B cell (primary cell): ENCODE data around the gene UTS2R. TPM values are rescaled to one million over a fixed set of nuclear protein-coding genes. Genes with fewer than 3 reads are reported as not detected.

Experiments
- ATAC-seq: fragments of 200-7000 bp; cut with Tn5 transposase; one replicate; pipeline ENCODE4 v1.10.0; 2021; ENCODE audit warnings: low read depth, mild to moderate bottlenecking, moderate number of reproducible peaks, moderate library complexity
- CTCF ChIA-PET: fragments of 350-600 bp; sonication (Branson Sonifier 250); formaldehyde crosslinking; loops from one replicate; lab custom pipeline; 2021; ENCODE audit warnings: antibody characterized with exemption, inconsistent platforms; lab: Charles Lee
- POLR2A ChIA-PET: fragments of 350-600 bp; sonication (Branson Sonifier 250); formaldehyde crosslinking; loops from one replicate; lab custom pipeline; 2021; ENCODE audit warnings: antibody characterized with exemption; lab: Charles Lee
- DNase-seq: peaks from one replicate; pipeline ENCODE4 v3.0.0; 2013
- H2AFZ ChIP-seq: 2 replicates; pipeline ENCODE4 v1.6.1; 2012; ENCODE audit warnings: mild to moderate bottlenecking, low read depth, low read length; ENCODE audit not compliant: insufficient read depth, poor library complexity, severe bottlenecking
- H3K27ac ChIP-seq, 2 donors: 1 replicate in 1 of 2; 2 replicates in 1 of 2; pipeline ENCODE4 v1.5.1; 2012 to 2013; ENCODE audit warnings: low read length in 2 of 2, mild to moderate bottlenecking in 2 of 2, moderate library complexity in 1 of 2
- H3K27me3 ChIP-seq, 4 experiments: fragments of 200-600 bp in 1 of 4; sonication (generic) in 1 of 4; replicated peaks in 1 of 4; 1 replicate in 2 of 4; 2 replicates in 2 of 4; pipeline versions ENCODE4 v1.6.1 to v1.7.0; 2013 to 2016; ENCODE audit warnings: low read length in 3 of 4, mild to moderate bottlenecking in 2 of 4, mixed read lengths in 1 of 4, moderate library complexity in 1 of 4; ENCODE audit not compliant: insufficient read depth in 4 of 4, control insufficient read depth in 3 of 4; ENCODE audit errors: control extremely low read depth in 1 of 4
- H3K36me3 ChIP-seq, 2 experiments: replicated peaks in 1 of 2; 1 replicate in 1 of 2; 2 replicates in 1 of 2; pipeline versions ENCODE4 v1.6.1 to v1.7.1; 2013; ENCODE audit warnings: low read length in 1 of 2; ENCODE audit not compliant: insufficient read depth in 2 of 2, control insufficient read depth in 1 of 2; ENCODE audit errors: control extremely low read depth in 1 of 2, extremely low read depth in 1 of 2
- H3K4me1 ChIP-seq, 2 donors: fragments of 200-600 bp in 1 of 2; sonication (generic) in 1 of 2; 1 replicate in 1 of 2; 2 replicates in 1 of 2; pipeline versions ENCODE4 v1.5.1 to v1.6.1; 2013 to 2017; ENCODE audit warnings: low read length in 2 of 2; ENCODE audit not compliant: control insufficient read depth in 2 of 2, insufficient read depth in 2 of 2
- H3K4me2 ChIP-seq: replicated peaks from 2 replicates; pipeline ENCODE3; 2012; ENCODE audit warnings: mild to moderate bottlenecking, low read depth, low read length; ENCODE audit not compliant: poor library complexity, severe bottlenecking
- H3K4me3 ChIP-seq, 5 experiments: fragments of 200-600 bp in 1 of 5; sonication (generic) in 1 of 5; 1 replicate in 3 of 5; 2 replicates in 2 of 5; pipeline versions ENCODE4 v1.5.1 to v1.7.0; 2011 to 2016; ENCODE audit warnings: low read length in 4 of 5, mild to moderate bottlenecking in 4 of 5, low read depth in 2 of 5, control low read depth in 1 of 5, moderate library complexity in 1 of 5; ENCODE audit not compliant: insufficient read depth in 1 of 5; ENCODE audit errors: control extremely low read depth in 1 of 5, extremely low read depth in 1 of 5
- H3K79me2 ChIP-seq: fragments of 200-600 bp; sonication (generic); one replicate; pipeline ENCODE4 v1.6.0; 2016; ENCODE audit warnings: low read length; ENCODE audit not compliant: control insufficient read depth, insufficient read depth
- H3K9ac ChIP-seq: fragments of 200-600 bp; sonication (generic); 2 replicates; pipeline ENCODE4 v1.6.1; 2017; ENCODE audit warnings: mild to moderate bottlenecking, low read length, moderate library complexity
- H3K9me3 ChIP-seq, 3 donors: one replicate each; pipeline versions ENCODE4 v1.6.1 to v1.7.1; 2013; ENCODE audit warnings: low read length in 2 of 3; ENCODE audit not compliant: control insufficient read depth in 2 of 3, insufficient read depth in 1 of 3; ENCODE audit errors: control extremely low read depth in 1 of 3
- H4K20me1 ChIP-seq: 2 replicates; pipeline ENCODE4 v1.6.0; 2012; ENCODE audit warnings: mild to moderate bottlenecking, low read length; ENCODE audit not compliant: insufficient read depth, control insufficient read depth, poor library complexity, severe bottlenecking
- H3K27ac Mint-ChIP-seq: one replicate; pipeline ENCODE4 v1.8.0; 2021; ENCODE audit warnings: mixed read lengths
- H3K27me3 Mint-ChIP-seq: one replicate; pipeline ENCODE4 v1.8.0; 2021; ENCODE audit warnings: mixed read lengths
- H3K4me1 Mint-ChIP-seq: one replicate; pipeline ENCODE4 v1.8.0; 2021; ENCODE audit warnings: mixed read lengths
- H3K4me3 Mint-ChIP-seq: one replicate; pipeline ENCODE4 v1.8.0; 2021; ENCODE audit warnings: mixed read lengths
- H3K9me3 Mint-ChIP-seq: one replicate; pipeline ENCODE4 v1.8.0; 2022; ENCODE audit warnings: mixed read lengths; ENCODE audit not compliant: insufficient read depth
- CTCF ChIP-seq: fragments of 200-600 bp; IDR thresholded peaks from one replicate; pipeline ENCODE4 v1.8.0; 2022; ENCODE audit warnings: antibody characterized with exemption, mild to moderate bottlenecking
- EZH2 ChIP-seq: IDR thresholded peaks from 2 replicates; pipeline ENCODE4 v1.6.1; 2012; ENCODE audit warnings: borderline replicate concordance, low read depth, mild to moderate bottlenecking, moderate library complexity, low read length; ENCODE audit not compliant: insufficient read depth, poor library complexity, severe bottlenecking
- WGBS: methylation state at CpG from one replicate; pipeline ENCODE4 v1.1.5; 2013; ENCODE audit warnings: missing lambda C conversion rate; ENCODE audit not compliant: insufficient coverage; 5-methylcytosine and 5-hydroxymethylcytosine counted together
- intact Hi-C: fragments of 100-400 bp; cut with micrococcal nuclease; formaldehyde crosslinking; loops from one replicate; pipeline ENCODE4 v1.10.0; 2022
- polyA plus RNA-seq: library from polyadenylated mRNA; depleted of rRNA; stranded (reverse); fragments of >200 nt; gene quantifications from 2 replicates; pipeline ENCODE4 v1.2.3, GENCODE V29; 2012
- total RNA-seq, 2 donors: library from RNA; stranded (reverse); fragments of 120-200 nt in 1 of 2; gene quantifications; 1 replicate in 1 of 2; 2 replicates in 1 of 2; pipeline versions ENCODE4 v1.2.3 to v1.2.4, GENCODE V29; 2013 to 2022

UTS2R gene
- total and polyA plus RNA-seq, 2 donors (not counting 1 experiment from before 2014, with no cell fraction given) = 0.86 TPM; not detected in 1

GRCh38 chr17:82396601-82397435, 25.3 kb downstream of the UTS2R start:
- H3K4me1 Mint-ChIP-seq = peaks cover 10% of the 10 kb centered on the region
- Histone ChIP-seq H3K9ac (no peak overlapping the region), H3K27ac (no peak overlapping the region), H3K79me2 (no peaks in the 10 kb centered on the region), H3K4me2 (no peak overlapping the region), H3K9me3 (no peaks in the 10 kb centered on the region), H3K27me3 (no peaks in the 10 kb centered on the region), H3K36me3 (peaks cover 3 to 21% of the 10 kb centered on the region in 2 experiments), H3K4me1 (peaks cover 8 to 14% of the 10 kb centered on the region in 2 donors), H3K4me3 (no peak overlapping the region), H2AFZ (no peak overlapping the region), H4K20me1 (no peaks in the 10 kb centered on the region)
- ChIA-PET POLR2A (no interaction called here), CTCF (no interaction called here)
- no peak for TF ChIP-seq EZH2
- TF ChIP-seq CTCF = no peak
- no peak overlapping the region for H3K4me3 Mint-ChIP-seq
- H3K9me3 Mint-ChIP-seq = no peaks in the 10 kb centered on the region
- no peak for ATAC-seq
- intact Hi-C loops = no loop called here
- no peaks in the 10 kb centered on the region for H3K27me3 Mint-ChIP-seq
- no peak overlapping the region for H3K27ac Mint-ChIP-seq
- no peak for DNase-seq
- WGBS = 88% methylated on average over 14 of the region's 19 CpGs
